ENCODE measurements around the gene PARVG. TPM values are rescaled to one million over a fixed set of nuclear protein-coding genes. Genes with fewer than 3 reads are reported as not detected.

PARVG gene
- total RNA-seq, 1 experiment from 2014 or later: 13.9 TPM

- no TSS peak for BruUV-seq (replicated peaks)
- intact Hi-C loops (cut with micrococcal nuclease; ENCODE audit: unreplicated experiment): no loop called here
- Histone ChIP-seq H3K27ac (ENCODE audit: low read depth, low read length, poor library complexity, severe bottlenecking) (no peak overlapping the region), H3K4me1 (ENCODE audit: insufficient read depth, low read length, poor library complexity, severe bottlenecking) (no peaks in the 10 kb centered on the region), H3K36me3 (ENCODE audit: insufficient read depth, low read length, poor library complexity, severe bottlenecking) (no peaks in the 10 kb centered on the region), H3K9me3 (ENCODE audit: low read depth, low read length, poor library complexity, severe bottlenecking) (no peaks in the 10 kb centered on the region), H3K4me3 (ENCODE audit: low read depth, low read length, poor library complexity, severe bottlenecking) (no peak overlapping the region), H3K27me3 (replicated peaks; ENCODE audit: insufficient read depth, low read depth, low read length, poor library complexity) (no peaks in the 10 kb centered on the region)
- no peak for DNase-seq (ENCODE audit: low spot score)
- ChIA-PET CTCF (no interaction called here), POLR2A (ENCODE audit: low non-redundant PET) (no interaction called here)
- no peak for TF ChIP-seq EZH2 (IDR thresholded peaks at IDR 0.05; ENCODE audit: borderline replicate concordance, low read depth, low read length, poor library complexity, severe bottlenecking)
- no peak for TF ChIP-seq CTCF (conservative IDR thresholded peaks at IDR 0.05; ENCODE audit: low read depth, low read length)
Observed at GRCh38 chr22:44210722-44211121, 30.0 kb downstream of the PARVG start.

- CTCF ChIA-PET: no interaction called here
- POLR2A ChIA-PET (ENCODE audit: low non-redundant PET): no interaction called here
- DNase-seq (ENCODE audit: low spot score): no peak
Observed at GRCh38 chr22:44211256-44211945, 30.7 kb downstream of the PARVG start.

GRCh38 chr22:44211946-44212930 lies 31.5 kb downstream of the PARVG start:
- intact Hi-C loops (cut with micrococcal nuclease; ENCODE audit: unreplicated experiment): no loop called here
- BruUV-seq (replicated peaks): no TSS peak
- H3K27me3 ChIP-seq (replicated peaks; ENCODE audit: insufficient read depth, low read depth, low read length, poor library complexity): no peaks in the 10 kb centered on the region
- no peak for DNase-seq (ENCODE audit: low spot score)
- ChIA-PET POLR2A (ENCODE audit: low non-redundant PET) (no interaction called here), CTCF (no interaction called here)
- H3K4me1 ChIP-seq (ENCODE audit: insufficient read depth, low read length, poor library complexity, severe bottlenecking): no peaks in the 10 kb centered on the region
- no peaks in the 10 kb centered on the region for H3K9me3 ChIP-seq (ENCODE audit: low read depth, low read length, poor library complexity, severe bottlenecking)
- no peaks in the 10 kb centered on the region for H3K36me3 ChIP-seq (ENCODE audit: insufficient read depth, low read length, poor library complexity, severe bottlenecking)
- H3K27ac ChIP-seq (ENCODE audit: low read depth, low read length, poor library complexity, severe bottlenecking): no peak overlapping the region
- TF ChIP-seq EZH2 (IDR thresholded peaks at IDR 0.05; ENCODE audit: borderline replicate concordance, low read depth, low read length, poor library complexity, severe bottlenecking) (no peak), CTCF (conservative IDR thresholded peaks at IDR 0.05; ENCODE audit: low read depth, low read length) (no peak)
- no peak overlapping the region for H3K4me3 ChIP-seq (ENCODE audit: low read depth, low read length, poor library complexity, severe bottlenecking)

More at GRCh38 chr22:44211256-44211945, 30.7 kb downstream of the PARVG start:
- Histone ChIP-seq H3K4me3 (ENCODE audit: low read depth, low read length, poor library complexity, severe bottlenecking) (no peak overlapping the region), H3K27me3 (replicated peaks; ENCODE audit: insufficient read depth, low read depth, low read length, poor library complexity) (no peaks in the 10 kb centered on the region), H3K4me1 (ENCODE audit: insufficient read depth, low read length, poor library complexity, severe bottlenecking) (no peaks in the 10 kb centered on the region), H3K9me3 (ENCODE audit: low read depth, low read length, poor library complexity, severe bottlenecking) (no peaks in the 10 kb centered on the region), H3K27ac (ENCODE audit: low read depth, low read length, poor library complexity, severe bottlenecking) (no peak overlapping the region), H3K36me3 (ENCODE audit: insufficient read depth, low read length, poor library complexity, severe bottlenecking) (no peaks in the 10 kb centered on the region)
- no TSS peak for BruUV-seq (replicated peaks)
- intact Hi-C loops (cut with micrococcal nuclease; ENCODE audit: unreplicated experiment): no loop called here
- TF ChIP-seq EZH2 (IDR thresholded peaks at IDR 0.05; ENCODE audit: borderline replicate concordance, low read depth, low read length, poor library complexity, severe bottlenecking) (no peak), CTCF (conservative IDR thresholded peaks at IDR 0.05; ENCODE audit: low read depth, low read length) (no peak)

Data from A673 (cell line).